K562 (cell line): ENCODE measurements around the gene AGXT. TPM values are rescaled to one million over a fixed set of nuclear protein-coding genes. Genes with fewer than 3 reads are reported as not detected.

ENCODE experiments used
- ZNF224 ChIP-seq: sonication (generic); formaldehyde crosslinking; IDR thresholded peaks from 2 replicates; pipeline ENCODE4 v1.8.0; 2022; ENCODE audit warnings: mild to moderate bottlenecking, missing genetic modification reagents
- polyA plus RNA-seq, 8 experiments: library from polyadenylated mRNA; depleted of rRNA in 4 of 8; stranded (reverse) in 5 of 8; unstranded in 3 of 8; fragments of >200 nt; fragmentation: Nextera tagmentation in 2 of 8; fragmentation: Illumina TruSeq in 1 of 8; extraction: Ambion mirVana in 2 of 8; extraction: Trizol in 1 of 8; gene quantifications; 2 replicates each; pipeline versions ENCODE4 v1.2.1 to v1.2.3, GENCODE V29; 2011 to 2014; ENCODE audit warnings: inconsistent platforms in 1 of 8, missing spikeins in 1 of 8
- total RNA-seq, 7 experiments: library from RNA; depleted of rRNA in 6 of 7; stranded (reverse); fragments of >200 nt in 6 of 7; fragmentation: Illumina TruSeq in 2 of 7; extraction: Trizol in 2 of 7; gene quantifications; 2 replicates each; pipeline versions ENCODE4 v1.2.1 to v1.2.3, GENCODE V29; 2011 to 2021; ENCODE audit warnings: low replicate concordance in 1 of 7
- TF ChIP-seq, protein P1 (sequence below), 2 experiments: fragments of 450-650 bp in 1 of 2; sonication (generic) in 1 of 2; formaldehyde crosslinking in 1 of 2; IDR thresholded peaks; 2 replicates each; pipeline versions ENCODE4 v1.7.1 to v1.9.0; 2016 to 2022; ENCODE audit warnings: inconsistent platforms in 1 of 2, mild to moderate bottlenecking in 1 of 2, missing genetic modification reagents in 1 of 2
- TF ChIP-seq, protein P2 (sequence below): fragments of 250-450 bp; sonication (Bioruptor Pico); IDR thresholded peaks from 2 replicates; pipeline ENCODE4 v1.5.0; 2022; ENCODE audit warnings: mild to moderate bottlenecking

Gene AGXT
- total and polyA plus RNA-seq, 9 of the 15 experiments (the other 6 are each of a cell fraction or from before 2014, with no cell fraction given) = 0.18 TPM; not detected in 8

DNA sequence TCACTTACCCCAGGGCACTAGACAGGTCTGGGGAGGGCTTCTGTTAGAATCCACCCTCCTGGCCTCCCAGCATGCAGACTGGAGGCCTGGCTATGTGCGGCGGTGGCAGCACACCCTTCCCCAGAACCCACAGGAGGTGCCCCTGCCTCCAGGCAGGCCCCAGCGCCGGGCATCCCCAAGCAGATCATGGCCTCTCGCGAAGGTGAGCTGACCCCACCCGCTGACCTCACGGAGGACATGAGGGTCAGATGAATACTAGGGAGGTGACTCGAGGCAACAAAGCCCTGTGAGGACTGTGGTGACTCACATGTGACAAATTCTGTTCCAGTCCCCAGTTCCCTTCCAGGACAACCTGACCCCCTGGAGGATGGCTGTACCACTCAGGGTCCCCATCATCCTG is 25.4 kb downstream of the AGXT start (continued):
- TF ChIP-seq, protein P1, sequence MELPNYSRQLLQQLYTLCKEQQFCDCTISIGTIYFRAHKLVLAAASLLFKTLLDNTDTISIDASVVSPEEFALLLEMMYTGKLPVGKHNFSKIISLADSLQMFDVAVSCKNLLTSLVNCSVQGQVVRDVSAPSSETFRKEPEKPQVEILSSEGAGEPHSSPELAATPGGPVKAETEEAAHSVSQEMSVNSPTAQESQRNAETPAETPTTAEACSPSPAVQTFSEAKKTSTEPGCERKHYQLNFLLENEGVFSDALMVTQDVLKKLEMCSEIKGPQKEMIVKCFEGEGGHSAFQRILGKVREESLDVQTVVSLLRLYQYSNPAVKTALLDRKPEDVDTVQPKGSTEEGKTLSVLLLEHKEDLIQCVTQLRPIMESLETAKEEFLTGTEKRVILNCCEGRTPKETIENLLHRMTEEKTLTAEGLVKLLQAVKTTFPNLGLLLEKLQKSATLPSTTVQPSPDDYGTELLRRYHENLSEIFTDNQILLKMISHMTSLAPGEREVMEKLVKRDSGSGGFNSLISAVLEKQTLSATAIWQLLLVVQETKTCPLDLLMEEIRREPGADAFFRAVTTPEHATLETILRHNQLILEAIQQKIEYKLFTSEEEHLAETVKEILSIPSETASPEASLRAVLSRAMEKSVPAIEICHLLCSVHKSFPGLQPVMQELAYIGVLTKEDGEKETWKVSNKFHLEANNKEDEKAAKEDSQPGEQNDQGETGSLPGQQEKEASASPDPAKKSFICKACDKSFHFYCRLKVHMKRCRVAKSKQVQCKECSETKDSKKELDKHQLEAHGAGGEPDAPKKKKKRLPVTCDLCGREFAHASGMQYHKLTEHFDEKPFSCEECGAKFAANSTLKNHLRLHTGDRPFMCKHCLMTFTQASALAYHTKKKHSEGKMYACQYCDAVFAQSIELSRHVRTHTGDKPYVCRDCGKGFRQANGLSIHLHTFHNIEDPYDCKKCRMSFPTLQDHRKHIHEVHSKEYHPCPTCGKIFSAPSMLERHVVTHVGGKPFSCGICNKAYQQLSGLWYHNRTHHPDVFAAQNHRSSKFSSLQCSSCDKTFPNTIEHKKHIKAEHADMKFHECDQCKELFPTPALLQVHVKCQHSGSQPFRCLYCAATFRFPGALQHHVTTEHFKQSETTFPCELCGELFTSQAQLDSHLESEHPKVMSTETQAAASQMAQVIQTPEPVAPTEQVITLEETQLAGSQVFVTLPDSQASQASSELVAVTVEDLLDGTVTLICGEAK (IDR thresholded peaks at IDR 0.05) = no peak
- TF ChIP-seq, protein P1 (CRISPR knock-in tag; IDR thresholded peaks at IDR 0.05) = no peak
- no peak for TF ChIP-seq ZNF224 (CRISPR knock-in tag)
- TF ChIP-seq, protein P2, sequence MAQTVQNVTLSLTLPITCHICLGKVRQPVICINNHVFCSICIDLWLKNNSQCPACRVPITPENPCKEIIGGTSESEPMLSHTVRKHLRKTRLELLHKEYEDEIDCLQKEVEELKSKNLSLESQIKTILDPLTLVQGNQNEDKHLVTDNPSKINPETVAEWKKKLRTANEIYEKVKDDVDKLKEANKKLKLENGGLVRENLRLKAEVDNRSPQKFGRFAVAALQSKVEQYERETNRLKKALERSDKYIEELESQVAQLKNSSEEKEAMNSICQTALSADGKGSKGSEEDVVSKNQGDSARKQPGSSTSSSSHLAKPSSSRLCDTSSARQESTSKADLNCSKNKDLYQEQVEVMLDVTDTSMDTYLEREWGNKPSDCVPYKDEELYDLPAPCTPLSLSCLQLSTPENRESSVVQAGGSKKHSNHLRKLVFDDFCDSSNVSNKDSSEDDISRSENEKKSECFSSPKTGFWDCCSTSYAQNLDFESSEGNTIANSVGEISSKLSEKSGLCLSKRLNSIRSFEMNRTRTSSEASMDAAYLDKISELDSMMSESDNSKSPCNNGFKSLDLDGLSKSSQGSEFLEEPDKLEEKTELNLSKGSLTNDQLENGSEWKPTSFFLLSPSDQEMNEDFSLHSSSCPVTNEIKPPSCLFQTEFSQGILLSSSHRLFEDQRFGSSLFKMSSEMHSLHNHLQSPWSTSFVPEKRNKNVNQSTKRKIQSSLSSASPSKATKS = no peak
